Nephron (organoid): ENCODE data around the gene SLC17A9.

Experiments used
- H3K27ac Mint-ChIP-seq, 3 experiments: 2 replicates each; pipeline ENCODE4 v1.8.0; 2020; ENCODE audit warnings: mixed read lengths in 3 of 3, mild to moderate bottlenecking in 2 of 3, moderate library complexity in 1 of 3
- H3K27me3 Mint-ChIP-seq: 2 replicates; pipeline ENCODE4 v1.8.0; 2021; ENCODE audit warnings: low read depth, mild to moderate bottlenecking, moderate library complexity, mixed read lengths
- H3K36me3 Mint-ChIP-seq: 2 replicates; pipeline ENCODE4 v1.8.0; 2020; ENCODE audit warnings: low read depth, mixed read lengths
- H3K4me1 Mint-ChIP-seq: 2 replicates; pipeline ENCODE4 v1.8.0; 2020; ENCODE audit warnings: mixed read lengths
- H3K4me3 Mint-ChIP-seq, 3 experiments: 2 replicates each; pipeline ENCODE4 v1.8.0; 2020; ENCODE audit warnings: mild to moderate bottlenecking in 3 of 3, mixed read lengths in 3 of 3, moderate library complexity in 2 of 3
- H3K9me3 Mint-ChIP-seq: 2 replicates; pipeline ENCODE4 v1.8.0; 2020; ENCODE audit warnings: mixed read lengths
- CTCF ChIP-seq, 3 experiments: fragments of 200-600 bp; sonication (generic); IDR thresholded peaks; one replicate each; pipeline ENCODE4 v1.5.0; 2021; ENCODE audit warnings: antibody characterized with exemption in 3 of 3; ENCODE audit not compliant: unreplicated experiment in 3 of 3

Gene SLC17A9

GRCh38 chr20:62997417-62998035 lies 45.0 kb downstream of the SLC17A9 start:
- Mint-ChIP-seq H3K4me1 (no peaks in the 10 kb centered on the region), H3K27me3 (peaks cover 87% of the 10 kb centered on the region), H3K27ac (no peak overlapping the region), H3K36me3 (no peaks in the 10 kb centered on the region), H3K9me3 (peaks cover 5% of the 10 kb centered on the region), H3K4me3 (no peak overlapping the region)
- TF ChIP-seq CTCF (IDR thresholded peaks at IDR 0.05; ENCODE audit: unreplicated experiment in 3 of 3): no peak

DNA sequence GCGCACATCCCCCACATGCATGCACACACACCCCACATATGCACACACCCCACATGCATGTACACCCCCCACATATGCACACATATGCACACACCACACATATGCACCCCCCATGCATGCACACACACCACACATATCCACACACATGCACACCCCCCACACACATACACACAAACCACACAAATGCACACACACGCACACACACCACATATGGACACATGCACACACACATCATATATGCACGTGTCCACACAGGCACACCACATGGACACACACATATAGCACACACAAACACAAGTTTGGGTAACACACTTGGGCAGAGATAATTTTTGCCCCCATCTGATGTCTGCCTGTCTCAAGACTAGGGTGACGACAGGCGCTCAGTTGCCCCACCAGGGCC lies 45.9 kb downstream of the SLC17A9 start:
- TF ChIP-seq CTCF (IDR thresholded peaks at IDR 0.05; ENCODE audit: unreplicated experiment in 3 of 3): no peak
- Mint-ChIP-seq H3K4me3 (peak overlapping the region in 1 of 3 experiments; percentile 8), H3K36me3 (no peaks in the 10 kb centered on the region), H3K9me3 (peaks cover 5% of the 10 kb centered on the region), H3K27ac (no peak overlapping the region), H3K27me3 (peaks cover 94% of the 10 kb centered on the region), H3K4me1 (no peaks in the 10 kb centered on the region)

- Mint-ChIP-seq H3K36me3 (no peaks in the 10 kb centered on the region), H3K4me3 (no peak overlapping the region), H3K27ac (no peak overlapping the region), H3K4me1 (peaks cover 3% of the 10 kb centered on the region), H3K9me3 (peaks cover 5% of the 10 kb centered on the region), H3K27me3 (peaks cover 96% of the 10 kb centered on the region)
- TF ChIP-seq CTCF (IDR thresholded peaks at IDR 0.05; ENCODE audit: unreplicated experiment in 3 of 3): no peak
Observed at GRCh38 chr20:62999580-62999979, 47.1 kb downstream of the SLC17A9 start.

DNA sequence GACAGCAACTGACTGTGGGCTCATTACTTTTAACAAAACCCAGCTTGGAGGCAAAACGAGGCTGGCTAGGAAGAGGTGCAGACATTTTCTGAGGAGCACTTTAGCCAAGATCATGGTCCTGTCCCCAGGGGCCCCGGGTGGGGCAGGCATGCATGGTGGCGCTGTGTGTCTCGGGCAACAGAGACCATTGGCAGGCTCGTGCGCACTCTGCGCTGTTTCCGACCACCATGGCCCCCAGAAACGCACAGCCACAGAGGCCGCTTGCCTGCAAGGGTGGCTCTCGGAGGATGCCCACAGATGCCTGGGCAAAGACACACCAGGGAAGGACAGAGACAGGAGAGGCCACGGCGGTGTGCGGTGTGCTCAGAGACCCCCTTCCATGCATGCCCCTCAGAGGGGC lies 47.5 kb downstream of the SLC17A9 start:
- Mint-ChIP-seq H3K27me3 (peaks cover 94% of the 10 kb centered on the region), H3K36me3 (no peaks in the 10 kb centered on the region), H3K4me3 (no peak overlapping the region), H3K4me1 (peaks cover 4% of the 10 kb centered on the region), H3K27ac (no peak overlapping the region), H3K9me3 (peaks cover 5% of the 10 kb centered on the region)
- no peak for TF ChIP-seq CTCF (IDR thresholded peaks at IDR 0.05; ENCODE audit: unreplicated experiment in 3 of 3)

- peaks cover 94% of the 10 kb centered on the region for H3K27me3 Mint-ChIP-seq
- TF ChIP-seq CTCF (IDR thresholded peaks at IDR 0.05; ENCODE audit: unreplicated experiment in 3 of 3): no peak
- H3K27ac Mint-ChIP-seq: no peak overlapping the region
- peaks cover 5% of the 10 kb centered on the region for H3K9me3 Mint-ChIP-seq
- H3K4me3 Mint-ChIP-seq: no peak overlapping the region
- no peaks in the 10 kb centered on the region for H3K36me3 Mint-ChIP-seq
- peaks cover 4% of the 10 kb centered on the region for H3K4me1 Mint-ChIP-seq
Observed at GRCh38 chr20:63000958-63001357, 48.4 kb downstream of the SLC17A9 start.

DNA sequence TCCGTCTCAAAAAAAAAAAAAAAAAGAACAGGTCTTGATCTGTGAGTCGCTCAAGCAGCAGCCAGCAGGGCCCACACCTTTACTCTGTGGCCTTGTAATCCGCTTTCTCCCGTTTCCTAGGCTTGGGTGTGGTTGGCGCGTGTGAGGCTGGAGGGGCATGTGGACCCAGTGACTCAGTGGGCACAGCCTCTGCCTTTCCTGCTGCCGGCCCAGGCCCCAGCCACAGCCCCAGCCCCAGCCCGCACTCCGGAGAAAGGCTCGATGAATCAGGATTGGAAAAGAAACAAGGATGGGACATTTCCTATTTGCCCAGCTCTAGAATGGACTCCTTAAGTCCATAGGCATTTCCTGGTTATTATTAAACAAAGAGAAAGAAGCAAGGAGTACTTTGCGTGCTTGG lies 50.0 kb downstream of the SLC17A9 start:
- Mint-ChIP-seq H3K27me3 (peaks cover 96% of the 10 kb centered on the region), H3K27ac (no peak overlapping the region), H3K4me3 (no peak overlapping the region), H3K36me3 (no peaks in the 10 kb centered on the region), H3K9me3 (peaks cover 5% of the 10 kb centered on the region), H3K4me1 (peaks cover 4% of the 10 kb centered on the region)
- no peak for TF ChIP-seq CTCF (IDR thresholded peaks at IDR 0.05; ENCODE audit: unreplicated experiment in 3 of 3)
